HepG2 (cell line): Measurements from ENCODE around the gene CDK10. TPM values are rescaled to one million over a fixed set of nuclear protein-coding genes. Genes with fewer than 3 reads are reported as not detected.

Experiments used
- CAMTA2 ChIP-seq: sonication (generic); formaldehyde crosslinking; IDR thresholded peaks from 2 replicates; pipeline ENCODE4 v1.4.0; 2020; ENCODE audit warnings: mild to moderate bottlenecking, missing genetic modification reagents, borderline replicate concordance
- FOSL2 ChIP-seq: sonication (generic); formaldehyde crosslinking; IDR thresholded peaks from 2 replicates; pipeline ENCODE4 v1.4.0; 2020; ENCODE audit warnings: missing genetic modification reagents
- KAT2B ChIP-seq: fragments of 150-350 bp; IDR thresholded peaks from 2 replicates; pipeline ENCODE4 v1.6.1; 2014; ENCODE audit warnings: low read depth, low read length, borderline replicate concordance
- MED8 ChIP-seq: sonication (generic); formaldehyde crosslinking; IDR thresholded peaks from 2 replicates; pipeline ENCODE4 v1.8.1; 2023; ENCODE audit warnings: mild to moderate bottlenecking, missing genetic modification reagents; ENCODE audit not compliant: insufficient replicate concordance
- RBFOX2 ChIP-seq: fragments of 200-400 bp; formaldehyde crosslinking; IDR thresholded peaks from 2 replicates; pipeline ENCODE4 v1.6.1; 2017; ENCODE audit warnings: low read depth, mild to moderate bottlenecking, low read length
- ZBTB14 ChIP-seq: sonication (generic); formaldehyde crosslinking; IDR thresholded peaks from 2 replicates; pipeline ENCODE4 v1.4.0; 2020; ENCODE audit warnings: missing genetic modification reagents
- ZNF609 ChIP-seq: sonication (generic); formaldehyde crosslinking; IDR thresholded peaks from 2 replicates; pipeline ENCODE4 v1.4.0; 2020; ENCODE audit warnings: mild to moderate bottlenecking, missing genetic modification reagents, borderline replicate concordance
- polyA plus RNA-seq, 8 experiments: library from polyadenylated mRNA; depleted of rRNA in 3 of 8; stranded (reverse) in 7 of 8; unstranded in 1 of 8; fragments of >200 nt; fragmentation: Illumina TruSeq in 4 of 8; extraction: Trizol in 4 of 8; gene quantifications; 2 replicates each; pipeline versions ENCODE4 v1.2.1 to v1.2.3, GENCODE V29; 2011 to 2016; ENCODE audit warnings: low read depth in 4 of 8, missing spikeins in 1 of 8, mixed read lengths in 1 of 8; ENCODE audit not compliant: insufficient read depth in 1 of 8
- total RNA-seq, 5 experiments: library from RNA; depleted of rRNA; stranded (reverse); fragments of >200 nt; fragmentation: Illumina TruSeq; extraction: Trizol; gene quantifications; 2 replicates each; pipeline ENCODE4 v1.2.3, GENCODE V29; 2016; ENCODE audit warnings: low read depth in 1 of 5
- TF ChIP-seq, protein P1 (sequence below), 2 experiments: sonication (generic) in 1 of 2; formaldehyde crosslinking in 1 of 2; IDR thresholded peaks; 2 replicates each; pipeline versions ENCODE4 v1.4.0 to v1.6.1; 2018 to 2020; ENCODE audit warnings: missing genetic modification reagents in 2 of 2, borderline replicate concordance in 1 of 2, low read depth in 1 of 2, mild to moderate bottlenecking in 1 of 2, missing biosample characterization in 1 of 2
- TF ChIP-seq, protein P2 (sequence below): sonication (generic); formaldehyde crosslinking; IDR thresholded peaks from 2 replicates; pipeline ENCODE4 v1.4.0; 2020; ENCODE audit warnings: missing genetic modification reagents
- TF ChIP-seq, protein P3 (sequence below): sonication (generic); formaldehyde crosslinking; IDR thresholded peaks from 2 replicates; pipeline ENCODE4 v1.8.1; 2023; ENCODE audit warnings: mild to moderate bottlenecking, missing genetic modification reagents

CDK10 gene
- total and polyA plus RNA-seq, 2 of the 13 experiments (the other 11 are each of a cell fraction or from before 2014, with no cell fraction given) = 2.5 to 3.9 TPM

DNA sequence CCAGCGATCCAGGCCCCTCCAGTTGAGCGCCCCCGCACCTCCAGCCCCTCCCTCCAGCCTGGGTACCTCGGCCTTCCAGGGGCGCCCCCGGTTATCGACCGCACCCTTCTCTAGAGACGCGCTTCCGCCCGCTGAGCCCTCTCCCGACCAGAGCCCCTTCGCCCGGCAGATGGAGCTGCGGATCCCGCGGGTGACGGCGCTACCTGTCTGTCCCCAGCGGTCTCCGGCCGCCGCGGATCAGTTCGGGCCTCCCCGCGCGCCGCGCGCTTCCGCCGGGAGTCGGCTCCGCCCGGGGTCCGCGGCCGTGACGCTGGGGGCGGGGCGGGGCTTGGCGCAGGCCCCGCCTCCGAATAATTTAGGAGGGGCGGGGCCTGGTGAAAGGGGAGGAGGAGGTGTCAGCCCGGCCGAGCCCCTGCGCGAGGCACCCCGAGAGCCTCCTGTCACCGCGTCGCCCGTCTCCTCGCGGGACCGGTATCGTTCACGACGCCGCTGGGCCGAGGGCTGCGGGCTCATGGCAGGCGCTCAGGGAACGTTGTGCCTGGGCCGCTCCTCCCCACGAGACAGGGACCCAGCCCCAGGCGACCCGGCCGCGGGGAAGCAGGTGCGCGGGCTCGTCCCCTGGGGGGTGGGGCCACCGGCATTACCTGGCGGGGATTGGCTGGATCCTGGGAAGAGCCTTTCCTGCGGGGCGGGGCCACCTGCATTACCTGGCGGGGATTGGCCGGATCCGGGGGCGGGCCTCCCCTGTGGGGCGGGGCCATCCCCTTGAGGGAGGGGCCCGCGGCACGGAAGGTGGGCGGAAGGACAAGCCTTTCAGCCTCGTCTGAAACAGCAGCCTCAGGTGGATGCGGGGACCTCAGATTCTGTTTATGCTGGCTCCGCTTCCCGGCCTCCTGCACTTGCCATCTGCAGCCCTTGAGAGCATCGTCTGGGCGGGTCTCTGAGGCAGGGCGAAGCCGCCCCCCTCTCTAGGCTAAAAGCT is 15.2 kb downstream of the CDK10 start, which contains the start of gene SPATA2L (continued):
- TF ChIP-seq, protein P1, sequence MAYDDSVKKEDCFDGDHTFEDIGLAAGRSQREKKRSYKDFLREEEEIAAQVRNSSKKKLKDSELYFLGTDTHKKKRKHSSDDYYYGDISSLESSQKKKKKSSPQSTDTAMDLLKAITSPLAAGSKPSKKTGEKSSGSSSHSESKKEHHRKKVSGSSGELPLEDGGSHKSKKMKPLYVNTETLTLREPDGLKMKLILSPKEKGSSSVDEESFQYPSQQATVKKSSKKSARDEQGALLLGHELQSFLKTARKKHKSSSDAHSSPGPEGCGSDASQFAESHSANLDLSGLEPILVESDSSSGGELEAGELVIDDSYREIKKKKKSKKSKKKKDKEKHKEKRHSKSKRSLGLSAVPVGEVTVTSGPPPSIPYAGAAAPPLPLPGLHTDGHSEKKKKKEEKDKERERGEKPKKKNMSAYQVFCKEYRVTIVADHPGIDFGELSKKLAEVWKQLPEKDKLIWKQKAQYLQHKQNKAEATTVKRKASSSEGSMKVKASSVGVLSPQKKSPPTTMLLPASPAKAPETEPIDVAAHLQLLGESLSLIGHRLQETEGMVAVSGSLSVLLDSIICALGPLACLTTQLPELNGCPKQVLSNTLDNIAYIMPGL (CRISPR knock-in tag; IDR thresholded peaks at IDR 0.05; ENCODE audit: borderline replicate concordance in 1 of 2, low read depth in 1 of 2) = peak; percentile 38 to 58; a peak in 3 of 4 replicates
- TF ChIP-seq KAT2B = no peak
- TF ChIP-seq, protein P2, sequence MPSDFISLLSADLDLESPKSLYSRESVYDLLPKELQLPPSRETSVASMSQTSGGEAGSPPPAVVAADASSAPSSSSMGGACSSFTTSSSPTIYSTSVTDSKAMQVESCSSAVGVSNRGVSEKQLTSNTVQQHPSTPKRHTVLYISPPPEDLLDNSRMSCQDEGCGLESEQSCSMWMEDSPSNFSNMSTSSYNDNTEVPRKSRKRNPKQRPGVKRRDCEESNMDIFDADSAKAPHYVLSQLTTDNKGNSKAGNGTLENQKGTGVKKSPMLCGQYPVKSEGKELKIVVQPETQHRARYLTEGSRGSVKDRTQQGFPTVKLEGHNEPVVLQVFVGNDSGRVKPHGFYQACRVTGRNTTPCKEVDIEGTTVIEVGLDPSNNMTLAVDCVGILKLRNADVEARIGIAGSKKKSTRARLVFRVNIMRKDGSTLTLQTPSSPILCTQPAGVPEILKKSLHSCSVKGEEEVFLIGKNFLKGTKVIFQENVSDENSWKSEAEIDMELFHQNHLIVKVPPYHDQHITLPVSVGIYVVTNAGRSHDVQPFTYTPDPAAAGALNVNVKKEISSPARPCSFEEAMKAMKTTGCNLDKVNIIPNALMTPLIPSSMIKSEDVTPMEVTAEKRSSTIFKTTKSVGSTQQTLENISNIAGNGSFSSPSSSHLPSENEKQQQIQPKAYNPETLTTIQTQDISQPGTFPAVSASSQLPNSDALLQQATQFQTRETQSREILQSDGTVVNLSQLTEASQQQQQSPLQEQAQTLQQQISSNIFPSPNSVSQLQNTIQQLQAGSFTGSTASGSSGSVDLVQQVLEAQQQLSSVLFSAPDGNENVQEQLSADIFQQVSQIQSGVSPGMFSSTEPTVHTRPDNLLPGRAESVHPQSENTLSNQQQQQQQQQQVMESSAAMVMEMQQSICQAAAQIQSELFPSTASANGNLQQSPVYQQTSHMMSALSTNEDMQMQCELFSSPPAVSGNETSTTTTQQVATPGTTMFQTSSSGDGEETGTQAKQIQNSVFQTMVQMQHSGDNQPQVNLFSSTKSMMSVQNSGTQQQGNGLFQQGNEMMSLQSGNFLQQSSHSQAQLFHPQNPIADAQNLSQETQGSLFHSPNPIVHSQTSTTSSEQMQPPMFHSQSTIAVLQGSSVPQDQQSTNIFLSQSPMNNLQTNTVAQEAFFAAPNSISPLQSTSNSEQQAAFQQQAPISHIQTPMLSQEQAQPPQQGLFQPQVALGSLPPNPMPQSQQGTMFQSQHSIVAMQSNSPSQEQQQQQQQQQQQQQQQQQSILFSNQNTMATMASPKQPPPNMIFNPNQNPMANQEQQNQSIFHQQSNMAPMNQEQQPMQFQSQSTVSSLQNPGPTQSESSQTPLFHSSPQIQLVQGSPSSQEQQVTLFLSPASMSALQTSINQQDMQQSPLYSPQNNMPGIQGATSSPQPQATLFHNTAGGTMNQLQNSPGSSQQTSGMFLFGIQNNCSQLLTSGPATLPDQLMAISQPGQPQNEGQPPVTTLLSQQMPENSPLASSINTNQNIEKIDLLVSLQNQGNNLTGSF (CRISPR knock-in tag) = no peak; the same call in 1 of the 2 replicates
- peak; percentile 8 for TF ChIP-seq MED8 (CRISPR knock-in tag)
- peak; percentile 6; the same call in 1 of the 2 replicates for TF ChIP-seq FOSL2 (CRISPR knock-in tag)
- peak; percentile 73 for TF ChIP-seq RBFOX2
- TF ChIP-seq, protein P3, sequence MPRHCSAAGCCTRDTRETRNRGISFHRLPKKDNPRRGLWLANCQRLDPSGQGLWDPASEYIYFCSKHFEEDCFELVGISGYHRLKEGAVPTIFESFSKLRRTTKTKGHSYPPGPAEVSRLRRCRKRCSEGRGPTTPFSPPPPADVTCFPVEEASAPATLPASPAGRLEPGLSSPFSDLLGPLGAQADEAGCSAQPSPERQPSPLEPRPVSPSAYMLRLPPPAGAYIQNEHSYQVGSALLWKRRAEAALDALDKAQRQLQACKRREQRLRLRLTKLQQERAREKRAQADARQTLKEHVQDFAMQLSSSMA (CRISPR knock-in tag) = peak; percentile 19; the same call in 1 of the 2 replicates
- peak; percentile 31; the same call in 1 of the 2 replicates for TF ChIP-seq ZNF609 (CRISPR knock-in tag)
- TF ChIP-seq ZBTB14 (CRISPR knock-in tag) = peak; percentile 58; the same call in 1 of the 2 replicates
- TF ChIP-seq CAMTA2 (CRISPR knock-in tag) = 0 out of 2 replicates have a peak, but pooled peaks have one; percentile 27
